Measurements from ENCODE around the gene DNAH10. TPM values are rescaled to one million over a fixed set of nuclear protein-coding genes. Genes with fewer than 3 reads are reported as not detected.

Gene DNAH10
- total RNA-seq, 1 donor from 2014 or later, result 0.54 TPM

- H3K4me3 Mint-ChIP-seq (ENCODE audit: unreplicated experiment), result no peak overlapping the region
Measured at GRCh38 chr12:123723011-123723410, 39.1 kb upstream of the DNAH10 start.

GRCh38 chr12:123723765-123724164 lies 38.3 kb upstream of the DNAH10 start:
- Mint-ChIP-seq H3K4me3 (ENCODE audit: unreplicated experiment) (no peak overlapping the region), H3K9me3 (ENCODE audit: unreplicated experiment) (no peaks in the 10 kb centered on the region), H3K27ac (ENCODE audit: unreplicated experiment) (no peak overlapping the region), H3K36me3 (ENCODE audit: low read depth, unreplicated experiment) (peaks cover 12% of the 10 kb centered on the region), H3K27me3 (ENCODE audit: low read depth, unreplicated experiment) (no peaks in the 10 kb centered on the region), H3K4me1 (ENCODE audit: low read depth, unreplicated experiment) (no peaks in the 10 kb centered on the region)
- Histone ChIP-seq H3K9ac (ENCODE audit: low read length) (no peak overlapping the region), H3K9me3 (ENCODE audit: insufficient read depth, low read depth, low read length) (no peaks in the 10 kb centered on the region), H3K27ac (ENCODE audit: low read depth, low read length) (no peak overlapping the region), H3K4me2 (ENCODE audit: low read length) (no peak overlapping the region), H3K36me3 (ENCODE audit: insufficient read depth, low read length) (peaks cover 25% of the 10 kb centered on the region), H3K4me1 (ENCODE audit: insufficient read depth, low read length) (no peaks in the 10 kb centered on the region), H3K4me3 (ENCODE audit: insufficient read depth, low read depth, low read length) (no peak overlapping the region), H2AFZ (ENCODE audit: low read depth, low read length) (no peak overlapping the region), H3K27me3 (ENCODE audit: insufficient read depth, low read length) (no peaks in the 10 kb centered on the region), H3K79me2 (ENCODE audit: insufficient read depth, low read length) (no peaks in the 10 kb centered on the region), H4K20me1 (ENCODE audit: insufficient read depth, low read length) (peaks cover 4% of the 10 kb centered on the region)
- no peak for TF ChIP-seq CTCF (IDR thresholded peaks at IDR 0.05; ENCODE audit: insufficient read depth, low read depth, low read length)
- no peak for TF ChIP-seq EZH2 (IDR thresholded peaks at IDR 0.05; ENCODE audit: insufficient read depth, low read length)
- no peak for DNase-seq (ENCODE audit: low read depth)
- FAIRE-seq, result no peak

More at GRCh38 chr12:123723011-123723410, 39.1 kb upstream of the DNAH10 start:
- Histone ChIP-seq H3K27me3 (ENCODE audit: insufficient read depth, low read length) (no peaks in the 10 kb centered on the region), H3K79me2 (ENCODE audit: insufficient read depth, low read length) (no peaks in the 10 kb centered on the region), H3K9ac (ENCODE audit: low read length) (no peak overlapping the region), H4K20me1 (ENCODE audit: insufficient read depth, low read length) (peaks cover 4% of the 10 kb centered on the region), H2AFZ (ENCODE audit: low read depth, low read length) (no peak overlapping the region), H3K27ac (ENCODE audit: low read depth, low read length) (no peak overlapping the region), H3K4me3 (ENCODE audit: insufficient read depth, low read depth, low read length) (no peak overlapping the region), H3K9me3 (ENCODE audit: insufficient read depth, low read depth, low read length) (no peaks in the 10 kb centered on the region), H3K4me1 (ENCODE audit: insufficient read depth, low read length) (no peaks in the 10 kb centered on the region), H3K4me2 (ENCODE audit: low read length) (no peak overlapping the region), H3K36me3 (ENCODE audit: insufficient read depth, low read length) (peaks cover 22% of the 10 kb centered on the region)
- DNase-seq (ENCODE audit: low read depth) (no peak), FAIRE-seq (no peak)
- no peak overlapping the region for H3K27ac Mint-ChIP-seq (ENCODE audit: unreplicated experiment)
- H3K9me3 Mint-ChIP-seq (ENCODE audit: unreplicated experiment), result no peaks in the 10 kb centered on the region
- H3K4me1 Mint-ChIP-seq (ENCODE audit: low read depth, unreplicated experiment), result no peaks in the 10 kb centered on the region
- no peak for TF ChIP-seq EZH2 (IDR thresholded peaks at IDR 0.05; ENCODE audit: insufficient read depth, low read length)
- no peak for TF ChIP-seq CTCF (IDR thresholded peaks at IDR 0.05; ENCODE audit: insufficient read depth, low read depth, low read length)
- peaks cover 7% of the 10 kb centered on the region for H3K36me3 Mint-ChIP-seq (ENCODE audit: low read depth, unreplicated experiment)
- no peaks in the 10 kb centered on the region for H3K27me3 Mint-ChIP-seq (ENCODE audit: low read depth, unreplicated experiment)

- H3K27me3 ChIP-seq (ENCODE audit: insufficient read depth, low read length), result no peaks in the 10 kb centered on the region
- Mint-ChIP-seq H3K4me3 (ENCODE audit: unreplicated experiment) (no peak overlapping the region), H3K36me3 (ENCODE audit: low read depth, unreplicated experiment) (peaks cover 14% of the 10 kb centered on the region), H3K27ac (ENCODE audit: unreplicated experiment) (no peak overlapping the region), H3K4me1 (ENCODE audit: low read depth, unreplicated experiment) (no peaks in the 10 kb centered on the region), H3K9me3 (ENCODE audit: unreplicated experiment) (no peaks in the 10 kb centered on the region), H3K27me3 (ENCODE audit: low read depth, unreplicated experiment) (no peaks in the 10 kb centered on the region)
- H3K9me3 ChIP-seq (ENCODE audit: insufficient read depth, low read depth, low read length), result no peaks in the 10 kb centered on the region
- FAIRE-seq, result no peak
- H3K4me1 ChIP-seq (ENCODE audit: insufficient read depth, low read length), result no peaks in the 10 kb centered on the region
- no peak overlapping the region for H3K4me3 ChIP-seq (ENCODE audit: insufficient read depth, low read depth, low read length)
- peaks cover 22% of the 10 kb centered on the region for H3K36me3 ChIP-seq (ENCODE audit: insufficient read depth, low read length)
- DNase-seq (ENCODE audit: low read depth), result no peak
- TF ChIP-seq EZH2 (IDR thresholded peaks at IDR 0.05; ENCODE audit: insufficient read depth, low read length) (no peak), CTCF (IDR thresholded peaks at IDR 0.05; ENCODE audit: insufficient read depth, low read depth, low read length) (no peak)
- H3K9ac ChIP-seq (ENCODE audit: low read length), result no peak overlapping the region
- H4K20me1 ChIP-seq (ENCODE audit: insufficient read depth, low read length), result no peaks in the 10 kb centered on the region
- H3K4me2 ChIP-seq (ENCODE audit: low read length), result no peak overlapping the region
- H2AFZ ChIP-seq (ENCODE audit: low read depth, low read length), result no peak overlapping the region
- H3K27ac ChIP-seq (ENCODE audit: low read depth, low read length), result no peak overlapping the region
- H3K79me2 ChIP-seq (ENCODE audit: insufficient read depth, low read length), result no peaks in the 10 kb centered on the region
Measured at GRCh38 chr12:123726244-123726643, 35.9 kb upstream of the DNAH10 start.

All from astrocyte (in vitro differentiated cells and primary cell).